Nephron progenitor cell (in vitro differentiated cells): ENCODE data around the gene AK4.

Experiments used
- DNase-seq: peaks from one replicate; pipeline ENCODE4 v3.0.0; 2021
- H3K27ac Mint-ChIP-seq: 2 replicates; pipeline ENCODE4 v1.8.0; 2021; ENCODE audit warnings: mild to moderate bottlenecking, moderate library complexity, mixed read lengths
- H3K27me3 Mint-ChIP-seq: 2 replicates; pipeline ENCODE4 v1.8.0; 2021; ENCODE audit warnings: mild to moderate bottlenecking, low read depth, mixed read lengths; ENCODE audit not compliant: poor library complexity
- H3K36me3 Mint-ChIP-seq: 2 replicates; pipeline ENCODE4 v1.8.0; 2021; ENCODE audit warnings: low read depth, mixed read lengths
- H3K4me1 Mint-ChIP-seq: 2 replicates; pipeline ENCODE4 v1.8.0; 2021; ENCODE audit warnings: mixed read lengths
- H3K4me3 Mint-ChIP-seq: 2 replicates; pipeline ENCODE4 v1.8.0; 2021; ENCODE audit warnings: mild to moderate bottlenecking, moderate library complexity, mixed read lengths
- H3K9me3 Mint-ChIP-seq: 2 replicates; pipeline ENCODE4 v1.8.0; 2021; ENCODE audit warnings: mild to moderate bottlenecking, moderate library complexity, mixed read lengths
- CTCF ChIP-seq: fragments of 200-600 bp; sonication (generic); IDR thresholded peaks from 2 replicates; pipeline ENCODE4 v1.5.0; 2021; ENCODE audit warnings: antibody characterized with exemption

The AK4 gene

GRCh38 chr1:65263286-65263685, 115.3 kb downstream of the AK4 start:
- TF ChIP-seq CTCF: no peak
- Mint-ChIP-seq H3K4me3 (no peak overlapping the region), H3K36me3 (no peaks in the 10 kb centered on the region), H3K9me3 (no peaks in the 10 kb centered on the region), H3K4me1 (peaks cover 20% of the 10 kb centered on the region), H3K27me3 (peaks cover 67% of the 10 kb centered on the region), H3K27ac (no peak overlapping the region)
- DNase-seq: no peak

GRCh38 chr1:65264197-65264929, 116.4 kb downstream of the AK4 start:
- H3K36me3 Mint-ChIP-seq: no peaks in the 10 kb centered on the region
- TF ChIP-seq CTCF: no peak
- peaks cover 69% of the 10 kb centered on the region for H3K27me3 Mint-ChIP-seq
- peak overlapping the region; percentile 77 for H3K4me3 Mint-ChIP-seq
- no peaks in the 10 kb centered on the region for H3K9me3 Mint-ChIP-seq
- DNase-seq: peak; percentile 59
- peaks cover 20% of the 10 kb centered on the region for H3K4me1 Mint-ChIP-seq
- H3K27ac Mint-ChIP-seq: no peak overlapping the region

GRCh38 chr1:65265296-65265650, 117.3 kb downstream of the AK4 start:
- peaks cover 70% of the 10 kb centered on the region for H3K27me3 Mint-ChIP-seq
- TF ChIP-seq CTCF: no peak

GRCh38 chr1:65265651-65266351, 117.8 kb downstream of the AK4 start:
- Mint-ChIP-seq H3K27ac (no peak overlapping the region), H3K36me3 (no peaks in the 10 kb centered on the region), H3K4me3 (peak overlapping the region; percentile 77), H3K27me3 (peaks cover 69% of the 10 kb centered on the region), H3K9me3 (no peaks in the 10 kb centered on the region), H3K4me1 (peaks cover 20% of the 10 kb centered on the region)
- peak; percentile 31 for TF ChIP-seq CTCF
- peak; percentile 65 for DNase-seq

More at GRCh38 chr1:65265296-65265650, 117.3 kb downstream of the AK4 start:
- Mint-ChIP-seq H3K9me3 (no peaks in the 10 kb centered on the region), H3K4me1 (peaks cover 20% of the 10 kb centered on the region), H3K36me3 (no peaks in the 10 kb centered on the region), H3K4me3 (peak overlapping the region; percentile 77), H3K27ac (no peak overlapping the region)
- no peak for DNase-seq

- Mint-ChIP-seq H3K36me3 (no peaks in the 10 kb centered on the region), H3K27me3 (peaks cover 68% of the 10 kb centered on the region)
Measured at GRCh38 chr1:65266476-65266875, 118.5 kb downstream of the AK4 start.

More at GRCh38 chr1:65266476-65266875, 118.5 kb downstream of the AK4 start:
- H3K27ac Mint-ChIP-seq: no peak overlapping the region
- no peak for DNase-seq
- H3K4me3 Mint-ChIP-seq: peak overlapping the region; percentile 77
- no peak for TF ChIP-seq CTCF
- H3K4me1 Mint-ChIP-seq: peaks cover 20% of the 10 kb centered on the region
- H3K9me3 Mint-ChIP-seq: no peaks in the 10 kb centered on the region
